Muscle of leg (tissue), 9 donors: ENCODE results near the gene PNPLA3. TPM values are rescaled to one million over a fixed set of nuclear protein-coding genes. Genes with fewer than 3 reads are reported as not detected.

Source experiments
- polyA plus RNA-seq, 8 donors: library from polyadenylated mRNA; unstranded; fragments of 120-200 nt; gene quantifications; one replicate each; pipeline versions ENCODE4 v1.2.1 to v1.2.3, GENCODE V29; 2013; ENCODE audit warnings: inconsistent platforms in 1 of 8, low replicate concordance in 1 of 8; ENCODE audit not compliant: insufficient read length in 8 of 8, insufficient read depth in 1 of 8
- total RNA-seq: library from RNA; stranded (reverse); fragments of 120-200 nt; gene quantifications from one replicate; pipeline ENCODE4 v1.2.4, GENCODE V29; 2013

The PNPLA3 gene
- total and polyA plus RNA-seq, 9 donors, result 0.18 to 0.79 (median 0.35) TPM

Other genes starting within 250 kb of the PNPLA3 start
- 1.5 TPM for gene EFCAB6, start 111.5 kb upstream of the PNPLA3 start, total RNA-seq
- 1 to 10 TPM in 4 of 8 donors, under 1 TPM in 4; 0.63 to 1.6 (median 1.0) TPM for gene EFCAB6, start 111.5 kb upstream of the PNPLA3 start, polyA plus RNA-seq
- 1.2 TPM for gene SULT4A1, start 61.3 kb upstream of the PNPLA3 start, total RNA-seq
- 1 to 10 TPM in 7 of 8 donors, under 1 TPM in 1; 0.92 to 4.3 (median 2.3) TPM for gene SULT4A1, start 61.3 kb upstream of the PNPLA3 start, polyA plus RNA-seq
- not detected for gene PNPLA5, start 31.8 kb upstream of the PNPLA3 start, total RNA-seq
- gene PNPLA5, start 31.8 kb upstream of the PNPLA3 start, polyA plus RNA-seq, result under 1 TPM in 1 of 8 donors, not detected in 7; 0.12 TPM
- gene SAMM50, start 31.6 kb downstream of the PNPLA3 start, total RNA-seq, result 34.9 TPM
- gene SAMM50, start 31.6 kb downstream of the PNPLA3 start, polyA plus RNA-seq, result 10 to 100 TPM; 41.9 to 57.0 (median 47.7) TPM
- 42.7 TPM for gene PARVB, start 100.5 kb downstream of the PNPLA3 start, total RNA-seq
- 10 to 100 TPM; 31.5 to 52.0 (median 44.0) TPM for gene PARVB, start 100.5 kb downstream of the PNPLA3 start, polyA plus RNA-seq